HepG2 (cell line): Measurements from ENCODE around the gene PANK1. TPM values are rescaled to one million over a fixed set of nuclear protein-coding genes. Genes with fewer than 3 reads are reported as not detected.

Experiments
- ARHGAP35 ChIP-seq: sonication (generic); formaldehyde crosslinking; IDR thresholded peaks from 2 replicates; pipeline ENCODE4 v1.9.0; 2022; ENCODE audit warnings: mild to moderate bottlenecking, inconsistent platforms, moderate library complexity, missing genetic modification reagents, borderline replicate concordance
- ATAD3A ChIP-seq: sonication (generic); formaldehyde crosslinking; IDR thresholded peaks from 2 replicates; pipeline ENCODE4 v1.4.0; 2020; ENCODE audit warnings: missing genetic modification reagents
- DNMT1 ChIP-seq: sonication (generic); formaldehyde crosslinking; IDR thresholded peaks from 2 replicates; pipeline ENCODE4 v1.5.1; 2020; ENCODE audit warnings: mild to moderate bottlenecking, missing genetic modification reagents
- DR1 ChIP-seq: sonication (generic); formaldehyde crosslinking; IDR thresholded peaks from 2 replicates; pipeline ENCODE4 v1.8.0; 2021; ENCODE audit warnings: mild to moderate bottlenecking, missing genetic modification reagents, inconsistent platforms
- HCFC1 ChIP-seq: fragments of 150-350 bp; IDR thresholded peaks from 2 replicates; pipeline ENCODE4 v1.6.1; 2014; ENCODE audit warnings: low read depth, low read length
- MYPOP ChIP-seq: sonication (generic); formaldehyde crosslinking; IDR thresholded peaks from 2 replicates; pipeline ENCODE4 v1.8.1; 2023; ENCODE audit warnings: mild to moderate bottlenecking, moderate library complexity, missing genetic modification reagents
- NAIF1 ChIP-seq: sonication (generic); formaldehyde crosslinking; IDR thresholded peaks from 2 replicates; pipeline ENCODE4 v1.5.0; 2020; ENCODE audit warnings: mild to moderate bottlenecking, missing genetic modification reagents, borderline replicate concordance
- NR2C2 ChIP-seq: sonication (generic); formaldehyde crosslinking; IDR thresholded peaks from 2 replicates; pipeline ENCODE4 v1.4.0; 2020; ENCODE audit warnings: missing genetic modification reagents, mild to moderate bottlenecking, moderate library complexity, borderline replicate concordance
- PLRG1 ChIP-seq: fragments of 450-650 bp; conservative IDR thresholded peaks from 2 replicates; pipeline ENCODE4 v1.6.1; 2016
- RBM39 ChIP-seq: fragments of 200-400 bp; formaldehyde crosslinking; IDR thresholded peaks from one replicate; pipeline ENCODE4 v1.6.1; 2018; ENCODE audit warnings: antibody characterized with exemption, mild to moderate bottlenecking, low read depth, low read length; ENCODE audit not compliant: poor library complexity, severe bottlenecking
- SMARCE1 ChIP-seq: fragments of 450-650 bp; IDR thresholded peaks from 2 replicates; pipeline ENCODE4 v1.6.1; 2017; ENCODE audit warnings: borderline replicate concordance
- ZBTB1 ChIP-seq: sonication (generic); formaldehyde crosslinking; IDR thresholded peaks from 2 replicates; pipeline ENCODE4 v1.4.0; 2020; ENCODE audit warnings: missing genetic modification reagents, borderline replicate concordance
- ZBTB21 ChIP-seq: sonication (generic); formaldehyde crosslinking; IDR thresholded peaks from 2 replicates; pipeline ENCODE4 v1.4.0; 2020; ENCODE audit warnings: missing genetic modification reagents
- ZKSCAN8 ChIP-seq: IDR thresholded peaks from 2 replicates; pipeline ENCODE4 v1.6.1; 2016; ENCODE audit warnings: borderline replicate concordance, missing genetic modification reagents, missing compliant biosample characterization
- ZNF280B ChIP-seq: sonication (generic); formaldehyde crosslinking; IDR thresholded peaks from 2 replicates; pipeline ENCODE4 v1.5.0; 2020; ENCODE audit warnings: missing genetic modification reagents, mild to moderate bottlenecking, borderline replicate concordance
- ZNF317 ChIP-seq: sonication (generic); formaldehyde crosslinking; IDR thresholded peaks from 2 replicates; pipeline ENCODE4 v1.5.0; 2020; ENCODE audit warnings: mild to moderate bottlenecking, missing genetic modification reagents
- ZNF354B ChIP-seq: sonication (generic); formaldehyde crosslinking; IDR thresholded peaks from 2 replicates; pipeline ENCODE4 v1.8.0; 2022; ENCODE audit warnings: mild to moderate bottlenecking, missing genetic modification reagents
- ZNF605 ChIP-seq: sonication (generic); formaldehyde crosslinking; IDR thresholded peaks from 2 replicates; pipeline ENCODE4 v1.8.0; 2022; ENCODE audit warnings: mild to moderate bottlenecking, missing genetic modification reagents
- ZNF616 ChIP-seq: sonication (generic); formaldehyde crosslinking; IDR thresholded peaks from 2 replicates; pipeline ENCODE4 v1.5.0; 2020; ENCODE audit warnings: low read depth, mild to moderate bottlenecking, missing genetic modification reagents
- ZNF775 ChIP-seq: sonication (generic); formaldehyde crosslinking; IDR thresholded peaks from 2 replicates; pipeline ENCODE4 v1.4.0; 2020; ENCODE audit warnings: missing genetic modification reagents, mild to moderate bottlenecking, moderate library complexity, borderline replicate concordance
- ZNF792 ChIP-seq: IDR thresholded peaks from 2 replicates; pipeline ENCODE4 v1.6.1; 2016
- polyA plus RNA-seq, 8 experiments: library from polyadenylated mRNA; depleted of rRNA in 3 of 8; stranded (reverse) in 7 of 8; unstranded in 1 of 8; fragments of >200 nt; fragmentation: Illumina TruSeq in 4 of 8; extraction: Trizol in 4 of 8; gene quantifications; 2 replicates each; pipeline versions ENCODE4 v1.2.1 to v1.2.3, GENCODE V29; 2011 to 2016; ENCODE audit warnings: low read depth in 4 of 8, missing spikeins in 1 of 8, mixed read lengths in 1 of 8; ENCODE audit not compliant: insufficient read depth in 1 of 8
- total RNA-seq, 5 experiments: library from RNA; depleted of rRNA; stranded (reverse); fragments of >200 nt; fragmentation: Illumina TruSeq; extraction: Trizol; gene quantifications; 2 replicates each; pipeline ENCODE4 v1.2.3, GENCODE V29; 2016; ENCODE audit warnings: low read depth in 1 of 5
- TF ChIP-seq, protein P1 (sequence below): sonication (generic); formaldehyde crosslinking; IDR thresholded peaks from 2 replicates; pipeline ENCODE4 v1.4.0; 2020; ENCODE audit warnings: missing genetic modification reagents; ENCODE audit errors: not compliant biosample characterization
- TF ChIP-seq, protein P2 (sequence below): sonication (generic); formaldehyde crosslinking; IDR thresholded peaks from 2 replicates; pipeline ENCODE4 v1.5.1; 2020; ENCODE audit warnings: missing genetic modification reagents, mild to moderate bottlenecking, borderline replicate concordance
- TF ChIP-seq, protein P3 (sequence below): sonication (generic); formaldehyde crosslinking; IDR thresholded peaks from 2 replicates; pipeline ENCODE4 v1.8.0; 2022; ENCODE audit warnings: missing genetic modification reagents, low read depth, mild to moderate bottlenecking, borderline replicate concordance

The PANK1 gene
- total and polyA plus RNA-seq, 2 of the 13 experiments (the other 11 are each of a cell fraction or from before 2014, with no cell fraction given), result 18.2 to 33.3 TPM

GRCh38 chr10:89645742-89646172, 715 bp upstream of the PANK1 start (continued):
- no peak for TF ChIP-seq ZNF280B (CRISPR knock-in tag)
- peak; percentile 53; the same call in 1 of the 2 replicates for TF ChIP-seq MYPOP (CRISPR knock-in tag)
- no peak for TF ChIP-seq SMARCE1
- TF ChIP-seq, protein P1, sequence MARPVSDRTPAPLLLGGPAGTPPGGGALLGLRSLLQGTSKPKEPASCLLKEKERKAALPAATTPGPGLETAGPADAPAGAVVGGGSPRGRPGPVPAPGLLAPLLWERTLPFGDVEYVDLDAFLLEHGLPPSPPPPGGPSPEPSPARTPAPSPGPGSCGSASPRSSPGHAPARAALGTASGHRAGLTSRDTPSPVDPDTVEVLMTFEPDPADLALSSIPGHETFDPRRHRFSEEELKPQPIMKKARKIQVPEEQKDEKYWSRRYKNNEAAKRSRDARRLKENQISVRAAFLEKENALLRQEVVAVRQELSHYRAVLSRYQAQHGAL, result no peak
- TF ChIP-seq NAIF1 (CRISPR knock-in tag), result peak; percentile 92
- TF ChIP-seq RBM39, result no peak
- TF ChIP-seq ZKSCAN8 (CRISPR knock-in tag), result 0 out of 2 replicates have a peak, but pooled peaks have one; percentile 55
- TF ChIP-seq DNMT1 (CRISPR knock-in tag), result no peak
- no peak; the same call in 1 of the 2 replicates for TF ChIP-seq ZNF792 (CRISPR knock-in tag)
- TF ChIP-seq, protein P2, sequence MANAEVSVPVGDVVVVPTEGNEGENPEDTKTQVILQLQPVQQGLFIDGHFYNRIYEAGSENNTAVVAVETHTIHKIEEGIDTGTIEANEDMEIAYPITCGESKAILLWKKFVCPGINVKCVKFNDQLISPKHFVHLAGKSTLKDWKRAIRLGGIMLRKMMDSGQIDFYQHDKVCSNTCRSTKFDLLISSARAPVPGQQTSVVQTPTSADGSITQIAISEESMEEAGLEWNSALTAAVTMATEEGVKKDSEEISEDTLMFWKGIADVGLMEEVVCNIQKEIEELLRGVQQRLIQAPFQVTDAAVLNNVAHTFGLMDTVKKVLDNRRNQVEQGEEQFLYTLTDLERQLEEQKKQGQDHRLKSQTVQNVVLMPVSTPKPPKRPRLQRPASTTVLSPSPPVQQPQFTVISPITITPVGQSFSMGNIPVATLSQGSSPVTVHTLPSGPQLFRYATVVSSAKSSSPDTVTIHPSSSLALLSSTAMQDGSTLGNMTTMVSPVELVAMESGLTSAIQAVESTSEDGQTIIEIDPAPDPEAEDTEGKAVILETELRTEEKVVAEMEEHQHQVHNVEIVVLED (CRISPR knock-in tag), result no peak
- TF ChIP-seq ZNF317 (CRISPR knock-in tag), result no peak
- 0 out of 2 replicates have a peak, but pooled peaks have one; percentile 22 for TF ChIP-seq ZBTB21 (CRISPR knock-in tag)
- TF ChIP-seq ZNF354B (CRISPR knock-in tag), result no peak
- no peak for TF ChIP-seq ZBTB1 (CRISPR knock-in tag)
- TF ChIP-seq, protein P3, sequence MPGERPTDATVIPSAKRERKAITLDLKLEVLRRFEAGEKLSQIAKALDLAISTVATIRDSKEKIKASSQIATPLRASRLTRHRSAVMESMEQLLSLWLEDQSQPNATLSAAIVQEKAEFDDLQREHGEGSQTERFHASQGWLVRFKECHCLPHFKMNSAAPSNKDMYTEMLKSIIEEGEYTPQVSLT, result no peak
- TF ChIP-seq ZNF605 (CRISPR knock-in tag), result peak; percentile 86
- TF ChIP-seq ARHGAP35 (CRISPR knock-in tag), result no peak
- no peak for TF ChIP-seq ZNF775 (CRISPR knock-in tag)
- TF ChIP-seq ATAD3A (CRISPR knock-in tag), result no peak
- no peak for TF ChIP-seq ZNF616
- 0 out of 2 replicates have a peak, but pooled peaks have one; percentile 41 for TF ChIP-seq DR1 (CRISPR knock-in tag)
- TF ChIP-seq NR2C2, result peak; percentile 40; the same call in 1 of the 2 replicates
- TF ChIP-seq PLRG1, result no peak
- TF ChIP-seq HCFC1, result no peak
